GM15510 (cell line): ENCODE measurements around the gene HTR7.

Experiments used
- POLR2A ChIP-seq: IDR thresholded peaks from 3 replicates; pipeline ENCODE4 v1.6.1; 2011; ENCODE audit warnings: borderline replicate concordance; ENCODE audit not compliant: insufficient read length; ENCODE audit errors: extremely low read depth

The HTR7 gene

GRCh38 chr10:90788968-90789367 is 68.9 kb downstream of the HTR7 start:
- TF ChIP-seq POLR2A = no peak

- no peak for TF ChIP-seq POLR2A
Observed at GRCh38 chr10:90788199-90788491, 69.7 kb downstream of the HTR7 start.

DNA sequence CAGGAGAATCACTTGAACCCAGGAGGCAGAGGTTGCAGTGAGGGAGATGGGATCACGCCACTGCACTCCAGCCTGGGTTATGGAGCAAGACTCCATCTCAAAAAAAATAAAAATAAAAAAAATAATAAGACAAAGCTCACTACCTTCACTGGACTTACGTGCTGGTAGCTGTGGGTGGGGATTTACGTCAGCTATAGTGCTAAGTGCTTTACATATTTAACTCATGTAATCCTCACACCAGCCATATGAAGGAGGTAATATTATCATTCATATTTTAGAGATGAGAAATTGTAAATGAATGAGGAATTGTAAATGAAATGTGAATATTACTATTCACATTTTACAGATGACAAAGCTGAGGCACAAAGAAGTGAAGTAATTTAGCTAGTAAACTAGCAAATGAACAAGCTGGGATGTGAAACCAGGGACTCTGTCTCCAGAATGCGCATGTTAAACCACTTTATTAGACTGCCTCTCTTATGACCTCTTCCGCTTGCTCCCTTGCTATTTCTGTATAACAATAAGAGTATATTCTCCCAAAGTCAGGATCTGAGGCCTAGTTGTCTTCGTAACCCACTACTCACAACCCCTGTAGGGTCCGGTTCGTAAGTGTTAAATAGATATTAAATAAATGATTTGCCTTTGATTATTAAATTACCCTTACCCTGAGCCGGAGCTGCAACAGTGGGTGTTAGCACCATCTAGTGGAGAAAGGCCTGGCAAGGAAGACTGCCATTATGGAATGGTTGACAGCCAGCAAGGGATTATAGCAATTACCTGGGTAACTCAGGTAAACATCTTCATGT is 70.2 kb downstream of the HTR7 start:
- no peak for TF ChIP-seq POLR2A

GRCh38 chr10:90785782-90786181 is 72.1 kb downstream of the HTR7 start:
- TF ChIP-seq POLR2A = no peak

GRCh38 chr10:90784771-90785170 is 73.1 kb downstream of the HTR7 start:
- no peak for TF ChIP-seq POLR2A

DNA sequence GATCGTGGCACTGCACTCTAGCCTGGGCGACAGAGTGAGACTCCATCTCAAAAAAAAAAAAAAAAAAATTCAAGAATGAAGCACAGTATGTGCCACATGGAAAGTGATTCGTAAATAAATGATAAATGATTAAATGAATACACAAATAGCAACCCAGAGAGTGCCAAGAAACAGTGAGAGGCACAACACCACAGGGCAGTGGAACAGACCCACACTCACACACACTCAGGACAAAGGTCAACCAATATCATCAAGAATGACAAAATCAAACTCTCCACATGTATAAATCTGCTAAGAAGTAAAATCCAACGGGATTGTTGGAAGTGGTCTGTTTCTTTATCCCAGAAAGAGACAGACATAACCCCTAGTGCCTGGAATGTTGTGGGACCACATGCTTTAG is 77.4 kb downstream of the HTR7 start:
- TF ChIP-seq POLR2A = no peak

DNA sequence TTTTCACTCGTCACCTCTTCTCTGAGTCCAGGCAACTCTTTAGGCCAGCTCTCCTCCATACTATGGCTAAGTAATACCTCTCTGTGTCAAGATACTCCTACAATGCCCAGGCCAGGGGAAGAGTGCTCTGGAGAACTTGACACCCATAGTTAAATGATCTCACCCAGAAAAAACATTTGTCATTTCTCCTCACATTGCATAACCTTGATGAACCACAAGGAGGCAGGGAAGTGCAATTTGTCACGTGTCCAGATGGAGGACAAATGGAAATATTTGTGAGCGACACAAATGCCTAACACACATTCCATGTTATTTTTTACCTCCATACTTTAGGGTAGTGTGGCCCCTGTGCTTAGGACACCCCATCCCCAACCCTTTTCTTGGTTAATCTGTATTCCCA is 78.3 kb downstream of the HTR7 start:
- no peak for TF ChIP-seq POLR2A

- TF ChIP-seq POLR2A = no peak
Observed at GRCh38 chr10:90777621-90778020, 80.2 kb downstream of the HTR7 start.

GRCh38 chr10:90775351-90776028 is 82.3 kb downstream of the HTR7 start:
- no peak for TF ChIP-seq POLR2A

- no peak for TF ChIP-seq POLR2A
Observed at GRCh38 chr10:90769946-90770841, 87.6 kb downstream of the HTR7 start.

GRCh38 chr10:90751107-90751997 is 106.5 kb downstream of the HTR7 start:
- TF ChIP-seq POLR2A = no peak

GRCh38 chr10:90746829-90747228 is 111.0 kb downstream of the HTR7 start:
- TF ChIP-seq POLR2A = no peak

GRCh38 chr10:90745565-90745964 is 112.3 kb downstream of the HTR7 start:
- TF ChIP-seq POLR2A = no peak

DNA sequence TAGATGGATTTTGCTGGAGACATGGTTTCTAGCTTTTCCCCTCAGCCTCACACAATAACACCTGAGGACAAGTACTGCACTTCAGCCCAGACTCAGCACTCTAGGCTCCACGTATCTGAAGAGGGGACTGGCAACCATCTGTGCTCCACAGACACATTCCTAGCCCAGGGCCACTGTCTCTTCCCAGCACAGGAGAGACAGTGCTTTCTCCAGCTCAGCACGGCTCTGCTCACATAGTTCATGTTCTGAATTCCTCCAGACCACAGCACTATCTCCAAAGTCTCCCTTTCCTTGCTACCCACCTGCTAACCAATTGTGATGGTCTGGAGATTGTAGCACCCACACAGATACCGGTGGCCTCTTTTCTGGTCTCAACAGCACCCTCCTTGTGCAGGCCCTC is 114.5 kb downstream of the HTR7 start:
- TF ChIP-seq POLR2A = no peak

GRCh38 chr10:90741926-90742565 is 115.8 kb downstream of the HTR7 start:
- no peak for TF ChIP-seq POLR2A

- TF ChIP-seq POLR2A = no peak
Observed at GRCh38 chr10:90740265-90740664, 117.6 kb downstream of the HTR7 start.
